Activated CD4-positive, alpha-beta T cell treated with anti-CD3 and anti-CD28 coated beads, Interleukin-2, amount 50 U/mL, for 24 hours (primary cell): Measurements from ENCODE around the gene OR2V1.
"Not testable (repeated sequence)": the region's sequence is repeated elsewhere in the genome, so short reads cannot be mapped to it uniquely, and the experiment has no call there.

Experiments
- DNase-seq, 2 donors: peaks; one replicate each; pipeline ENCODE4 v3.0.0-alpha.2; 2020; ENCODE audit warnings: low read depth in 1 of 2, low spot score in 1 of 2

The OR2V1 gene

GRCh38 chr5:181105391-181106025 is 25.5 kb downstream of the OR2V1 start:
- DNase-seq: no peak

GRCh38 chr5:181104606-181105390 is 26.2 kb downstream of the OR2V1 start:
- not testable (repeated sequence) for DNase-seq

GRCh38 chr5:181104259-181104568 is 26.8 kb downstream of the OR2V1 start:
- not testable (repeated sequence) for DNase-seq

- not testable (repeated sequence) for DNase-seq
Observed at GRCh38 chr5:181101930-181102674, 28.9 kb downstream of the OR2V1 start.

GRCh38 chr5:181101030-181101641 is 29.8 kb downstream of the OR2V1 start:
- not testable (repeated sequence) for DNase-seq

- DNase-seq: no peak
Observed at GRCh38 chr5:181100121-181100875, 30.7 kb downstream of the OR2V1 start.

GRCh38 chr5:181099602-181100086 is 31.3 kb downstream of the OR2V1 start:
- no peak for DNase-seq

GRCh38 chr5:181098762-181099601 is 32.0 kb downstream of the OR2V1 start:
- DNase-seq: no peak

- not testable (repeated sequence) for DNase-seq
Observed at GRCh38 chr5:181097759-181098491, 33.0 kb downstream of the OR2V1 start.

GRCh38 chr5:181097383-181097753 is 33.6 kb downstream of the OR2V1 start:
- DNase-seq: not testable (repeated sequence)

GRCh38 chr5:181096721-181097382 is 34.1 kb downstream of the OR2V1 start:
- not testable (repeated sequence) for DNase-seq

GRCh38 chr5:181095162-181095561 is 35.8 kb downstream of the OR2V1 start:
- DNase-seq: not testable (repeated sequence)

GRCh38 chr5:181092428-181092827 is 38.5 kb downstream of the OR2V1 start:
- DNase-seq: no peak

- no peak for DNase-seq
Observed at GRCh38 chr5:181088289-181088688, 42.7 kb downstream of the OR2V1 start.

- DNase-seq: no peak
Observed at GRCh38 chr5:181087309-181087708, 43.7 kb downstream of the OR2V1 start.

- no peak for DNase-seq
Observed at GRCh38 chr5:181086884-181087205, 44.1 kb downstream of the OR2V1 start.

- no peak for DNase-seq
Observed at GRCh38 chr5:181086026-181086883, 44.7 kb downstream of the OR2V1 start.
